HepG2 (cell line): ENCODE results near the gene GRB7. TPM values are rescaled to one million over a fixed set of nuclear protein-coding genes. Genes with fewer than 3 reads are reported as not detected.

Experiments used
- BORCS8-MEF2B ChIP-seq: sonication (generic); formaldehyde crosslinking; IDR thresholded peaks from 2 replicates; pipeline ENCODE4 v1.8.0; 2022; ENCODE audit warnings: mild to moderate bottlenecking, missing genetic modification reagents
- CHCHD3 ChIP-seq: sonication (generic); formaldehyde crosslinking; IDR thresholded peaks from 2 replicates; pipeline ENCODE4 v1.8.0; 2022; ENCODE audit warnings: mild to moderate bottlenecking, missing genetic modification reagents, moderate library complexity
- HMG20A ChIP-seq: IDR thresholded peaks from 2 replicates; pipeline ENCODE4 v1.6.1; 2016; ENCODE audit warnings: borderline replicate concordance
- HMGXB4 ChIP-seq, 2 experiments: sonication (generic) in 1 of 2; formaldehyde crosslinking in 1 of 2; IDR thresholded peaks; 2 replicates each; pipeline versions ENCODE4 v1.4.0 to v1.6.1; 2018 to 2020; ENCODE audit warnings: missing genetic modification reagents in 2 of 2, borderline replicate concordance in 1 of 2, low read depth in 1 of 2, mild to moderate bottlenecking in 1 of 2, missing biosample characterization in 1 of 2
- JUNB ChIP-seq: sonication (generic); formaldehyde crosslinking; IDR thresholded peaks from 2 replicates; pipeline ENCODE4 v1.8.0; 2022; ENCODE audit warnings: missing genetic modification reagents, mild to moderate bottlenecking, borderline replicate concordance
- MTA1 ChIP-seq: sonication (generic); formaldehyde crosslinking; IDR thresholded peaks from 2 replicates; pipeline ENCODE4 v1.4.0; 2020; ENCODE audit warnings: missing genetic modification reagents, mild to moderate bottlenecking, borderline replicate concordance
- NFE2L2 ChIP-seq: fragments of 150-350 bp; IDR thresholded peaks from 2 replicates; pipeline ENCODE4 v1.6.1; 2014; ENCODE audit warnings: low read length
- NR0B2 ChIP-seq: sonication (generic); formaldehyde crosslinking; IDR thresholded peaks from 2 replicates; pipeline ENCODE4 v1.4.0; 2020; ENCODE audit warnings: mild to moderate bottlenecking, missing genetic modification reagents
- PHF8 ChIP-seq: sonication (generic); formaldehyde crosslinking; IDR thresholded peaks from 2 replicates; pipeline ENCODE4 v1.5.0; 2020; ENCODE audit warnings: missing genetic modification reagents
- PITX1 ChIP-seq: sonication (generic); formaldehyde crosslinking; IDR thresholded peaks from 2 replicates; pipeline ENCODE4 v1.5.1; 2020; ENCODE audit warnings: mild to moderate bottlenecking, missing genetic modification reagents
- SP140L ChIP-seq: sonication (generic); formaldehyde crosslinking; IDR thresholded peaks from 2 replicates; pipeline ENCODE4 v1.4.0; 2020; ENCODE audit warnings: missing genetic modification reagents, borderline replicate concordance
- SRY ChIP-seq: sonication (generic); formaldehyde crosslinking; IDR thresholded peaks from 2 replicates; pipeline ENCODE4 v1.8.0; 2022; ENCODE audit warnings: mild to moderate bottlenecking, missing genetic modification reagents
- TFDP2 ChIP-seq: sonication (generic); formaldehyde crosslinking; IDR thresholded peaks from 2 replicates; pipeline ENCODE4 v1.4.0; 2020; ENCODE audit warnings: missing genetic modification reagents
- TP53 ChIP-seq: sonication (generic); formaldehyde crosslinking; conservative IDR thresholded peaks from 2 replicates; pipeline ENCODE4 v1.4.0; 2020; ENCODE audit warnings: missing genetic modification reagents
- ZNF136 ChIP-seq: sonication (generic); formaldehyde crosslinking; IDR thresholded peaks from 2 replicates; pipeline ENCODE4 v1.8.1; 2022; ENCODE audit warnings: low read depth, mild to moderate bottlenecking, moderate library complexity, missing genetic modification reagents
- ZNF274 ChIP-seq: sonication (generic); formaldehyde crosslinking; IDR thresholded peaks from 2 replicates; pipeline ENCODE4 v1.5.1; 2020; ENCODE audit warnings: mild to moderate bottlenecking, missing genetic modification reagents
- ZNF282 ChIP-seq: fragments of 450-650 bp; IDR thresholded peaks from 2 replicates; pipeline ENCODE4 v1.6.1; 2018; ENCODE audit not compliant: partially characterized antibody
- ZNF350 ChIP-seq: sonication (generic); formaldehyde crosslinking; IDR thresholded peaks from 2 replicates; pipeline ENCODE4 v1.4.0; 2020; ENCODE audit warnings: mild to moderate bottlenecking, low read depth, missing genetic modification reagents, borderline replicate concordance
- ZNF382 ChIP-seq: sonication (generic); formaldehyde crosslinking; IDR thresholded peaks from 2 replicates; pipeline ENCODE4 v1.5.0; 2020; ENCODE audit warnings: missing genetic modification reagents, mild to moderate bottlenecking, borderline replicate concordance
- ZNF383 ChIP-seq: sonication (generic); formaldehyde crosslinking; IDR thresholded peaks from 2 replicates; pipeline ENCODE4 v1.4.0; 2020; ENCODE audit warnings: missing genetic modification reagents, mild to moderate bottlenecking, borderline replicate concordance
- ZNF605 ChIP-seq: sonication (generic); formaldehyde crosslinking; IDR thresholded peaks from 2 replicates; pipeline ENCODE4 v1.8.0; 2022; ENCODE audit warnings: mild to moderate bottlenecking, missing genetic modification reagents
- ZSCAN25 ChIP-seq: sonication (generic); formaldehyde crosslinking; IDR thresholded peaks from 2 replicates; pipeline ENCODE4 v1.8.0; 2022; ENCODE audit warnings: mild to moderate bottlenecking, missing genetic modification reagents
- polyA plus RNA-seq, 8 experiments: library from polyadenylated mRNA; depleted of rRNA in 3 of 8; stranded (reverse) in 7 of 8; unstranded in 1 of 8; fragments of >200 nt; fragmentation: Illumina TruSeq in 4 of 8; extraction: Trizol in 4 of 8; gene quantifications; 2 replicates each; pipeline versions ENCODE4 v1.2.1 to v1.2.3, GENCODE V29; 2011 to 2016; ENCODE audit warnings: low read depth in 4 of 8, missing spikeins in 1 of 8, mixed read lengths in 1 of 8; ENCODE audit not compliant: insufficient read depth in 1 of 8
- total RNA-seq, 5 experiments: library from RNA; depleted of rRNA; stranded (reverse); fragments of >200 nt; fragmentation: Illumina TruSeq; extraction: Trizol; gene quantifications; 2 replicates each; pipeline ENCODE4 v1.2.3, GENCODE V29; 2016; ENCODE audit warnings: low read depth in 1 of 5
- TF ChIP-seq, protein P1 (sequence below): IDR thresholded peaks from 2 replicates; pipeline ENCODE4 v1.6.1; 2018; ENCODE audit warnings: missing genetic modification reagents, mild to moderate bottlenecking, missing compliant biosample characterization

The GRB7 gene
- total and polyA plus RNA-seq, 2 of the 13 experiments (the other 11 are each of a cell fraction or from before 2014, with no cell fraction given): 60.2 to 77.7 TPM

- TF ChIP-seq ZNF605 (CRISPR knock-in tag) (peak; percentile 90), NR0B2 (CRISPR knock-in tag) (no peak), ZNF383 (CRISPR knock-in tag) (no peak), CHCHD3 (CRISPR knock-in tag) (peak; percentile 18; the same call in 1 of the 2 replicates), SRY (no peak), ZSCAN25 (CRISPR knock-in tag) (no peak), ZNF282 (no peak), HMGXB4 (CRISPR knock-in tag; IDR thresholded peaks at IDR 0.05; ENCODE audit: borderline replicate concordance in 1 of 2, low read depth in 1 of 2) (peak in 1 of 2 experiments; percentile 68; a peak in 3 of 4 replicates), TFDP2 (CRISPR knock-in tag) (0 out of 2 replicates have a peak, but pooled peaks have one; percentile 26), HMG20A (no peak), PHF8 (CRISPR knock-in tag) (peak; percentile 55; the same call in 1 of the 2 replicates), SP140L (CRISPR knock-in tag) (no peak), ZNF274 (CRISPR knock-in tag) (peak; percentile 65), ZNF382 (no peak), NFE2L2 (no peak), TP53 (CRISPR knock-in tag) (no peak), JUNB (CRISPR knock-in tag) (no peak), PITX1 (no peak), ZNF136 (CRISPR knock-in tag) (no peak; the same call in none of the 2 replicates), BORCS8-MEF2B (CRISPR knock-in tag) (peak; percentile 90), ZNF350 (peak; percentile 39; the same call in 1 of the 2 replicates), MTA1 (CRISPR knock-in tag) (peak; percentile 60; the same call in 1 of the 2 replicates)
- TF ChIP-seq, protein P1, sequence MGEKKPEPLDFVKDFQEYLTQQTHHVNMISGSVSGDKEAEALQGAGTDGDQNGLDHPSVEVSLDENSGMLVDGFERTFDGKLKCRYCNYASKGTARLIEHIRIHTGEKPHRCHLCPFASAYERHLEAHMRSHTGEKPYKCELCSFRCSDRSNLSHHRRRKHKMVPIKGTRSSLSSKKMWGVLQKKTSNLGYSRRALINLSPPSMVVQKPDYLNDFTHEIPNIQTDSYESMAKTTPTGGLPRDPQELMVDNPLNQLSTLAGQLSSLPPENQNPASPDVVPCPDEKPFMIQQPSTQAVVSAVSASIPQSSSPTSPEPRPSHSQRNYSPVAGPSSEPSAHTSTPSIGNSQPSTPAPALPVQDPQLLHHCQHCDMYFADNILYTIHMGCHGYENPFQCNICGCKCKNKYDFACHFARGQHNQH (CRISPR knock-in tag): peak; percentile 55; the same call in 1 of the 2 replicates
Measured at GRCh38 chr17:39737760-39738567, at the start of gene GRB7 (continued).
